Measurements from ENCODE around the gene SELENOF.
"Not testable (repeated sequence)": the region's sequence is repeated elsewhere in the genome, so short reads cannot be mapped to it uniquely, and the experiment has no call there.

SELENOF gene

DNA sequence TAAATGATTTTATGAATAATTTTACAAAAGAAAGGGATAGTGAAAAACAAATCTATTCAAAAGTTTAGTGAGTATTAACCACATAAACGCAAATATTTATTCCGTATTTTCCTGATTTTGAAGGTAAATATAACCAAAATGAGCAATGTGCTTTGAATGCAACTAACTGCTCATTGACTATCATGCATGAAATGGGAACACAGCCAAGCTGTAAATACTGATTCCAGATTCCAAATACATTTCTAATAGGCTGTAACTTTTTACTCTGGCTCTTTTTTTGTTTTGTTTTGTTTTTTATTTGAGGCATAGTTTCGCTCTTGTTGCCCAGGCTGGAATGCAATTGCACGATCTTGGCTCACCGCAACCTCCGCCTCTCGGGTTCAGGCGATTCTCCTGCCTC, 41.8 kb downstream of the SELENOF start:
- no peak for TF ChIP-seq CTCF (IDR thresholded peaks at IDR 0.05; ENCODE audit: low read depth, low read length)

GRCh38 chr1:86871001-86871400, 42.9 kb downstream of the SELENOF start:
- peaks cover 6% of the 10 kb centered on the region; the same call in 1 of the 2 replicates for H3K36me3 ChIP-seq
- no peak overlapping the region for H3K4me3 ChIP-seq (ENCODE audit: low read depth, low read length)
- DNase-seq: no peak
- no peaks in the 10 kb centered on the region for H3K9me3 ChIP-seq (ENCODE audit: severe bottlenecking)
- no peak overlapping the region for H3K27ac ChIP-seq
- TF ChIP-seq CTCF (IDR thresholded peaks at IDR 0.05; ENCODE audit: low read depth, low read length): no peak
- H3K27me3 ChIP-seq (ENCODE audit: insufficient read depth, low read depth, severe bottlenecking): no peaks in the 10 kb centered on the region

More for the DNA sequence above, 41.8 kb downstream of the SELENOF start:
- Histone ChIP-seq H3K9me3 (ENCODE audit: severe bottlenecking) (no peaks in the 10 kb centered on the region), H3K36me3 (peaks cover 3% of the 10 kb centered on the region), H3K27ac (no peak overlapping the region), H3K27me3 (ENCODE audit: insufficient read depth, low read depth, severe bottlenecking) (no peaks in the 10 kb centered on the region), H3K4me3 (ENCODE audit: low read depth, low read length) (no peak overlapping the region)
- no peak for DNase-seq

GRCh38 chr1:86868477-86868876, 45.4 kb downstream of the SELENOF start:
- Histone ChIP-seq H3K27me3 (ENCODE audit: insufficient read depth, low read depth, severe bottlenecking) (no peaks in the 10 kb centered on the region), H3K27ac (no peak overlapping the region), H3K9me3 (ENCODE audit: severe bottlenecking) (no peaks in the 10 kb centered on the region), H3K4me3 (ENCODE audit: low read depth, low read length) (no peak overlapping the region), H3K36me3 (peaks cover 6% of the 10 kb centered on the region; the same call in 1 of the 2 replicates)
- no peak for TF ChIP-seq CTCF (IDR thresholded peaks at IDR 0.05; ENCODE audit: low read depth, low read length)
- no peak for DNase-seq

DNA sequence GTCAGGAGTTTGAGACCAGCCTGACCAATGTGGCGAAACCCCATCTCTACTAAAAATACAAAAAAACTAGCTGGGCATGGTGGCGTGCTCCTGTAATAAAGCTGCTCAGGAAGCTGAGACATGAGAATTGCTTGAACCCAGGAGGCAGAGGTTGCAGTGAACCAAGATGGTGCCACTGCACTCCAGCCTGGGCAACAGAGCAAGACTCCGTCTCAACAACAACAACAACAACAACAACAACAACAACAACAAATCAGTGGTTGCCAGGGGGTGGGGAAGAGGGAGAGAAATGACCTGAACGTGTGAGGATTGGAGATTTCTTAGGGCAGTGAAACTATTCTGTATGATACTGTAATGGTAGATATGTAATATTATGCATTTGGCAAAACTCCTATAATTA, 46.6 kb downstream of the SELENOF start:
- not testable (repeated sequence) for DNase-seq; H3K4me3 ChIP-seq (ENCODE audit: low read depth, low read length); H3K27ac ChIP-seq; H3K36me3 ChIP-seq; H3K9me3 ChIP-seq (ENCODE audit: severe bottlenecking); H3K27me3 ChIP-seq (ENCODE audit: insufficient read depth, low read depth, severe bottlenecking)

DNA sequence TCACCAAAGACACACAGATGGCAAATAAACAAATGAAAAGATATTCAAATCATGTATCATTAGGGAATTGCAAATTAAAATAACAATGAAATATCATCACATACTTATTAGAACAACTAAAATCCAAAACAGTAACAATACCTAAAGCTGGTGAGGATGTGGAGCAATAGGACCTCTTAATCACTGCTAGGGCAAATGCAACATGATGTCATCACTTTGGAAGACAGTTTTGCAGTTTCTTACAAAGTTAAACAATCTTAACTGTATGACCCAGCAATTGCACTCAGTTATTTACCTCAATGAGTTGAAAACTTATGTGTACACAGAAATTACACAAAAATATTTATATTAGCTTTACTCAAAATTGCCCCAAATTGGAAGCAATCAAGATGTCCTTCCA, 47.3 kb downstream of the SELENOF start:
- no peak for DNase-seq
- TF ChIP-seq CTCF (IDR thresholded peaks at IDR 0.05; ENCODE audit: low read depth, low read length): no peak
- H3K9me3 ChIP-seq (ENCODE audit: severe bottlenecking): no peaks in the 10 kb centered on the region
- no peak overlapping the region for H3K4me3 ChIP-seq (ENCODE audit: low read depth, low read length)
- H3K27me3 ChIP-seq (ENCODE audit: insufficient read depth, low read depth, severe bottlenecking): no peaks in the 10 kb centered on the region
- H3K36me3 ChIP-seq: peaks cover 6% of the 10 kb centered on the region; the same call in 1 of the 2 replicates
- H3K27ac ChIP-seq: no peak overlapping the region

DNA sequence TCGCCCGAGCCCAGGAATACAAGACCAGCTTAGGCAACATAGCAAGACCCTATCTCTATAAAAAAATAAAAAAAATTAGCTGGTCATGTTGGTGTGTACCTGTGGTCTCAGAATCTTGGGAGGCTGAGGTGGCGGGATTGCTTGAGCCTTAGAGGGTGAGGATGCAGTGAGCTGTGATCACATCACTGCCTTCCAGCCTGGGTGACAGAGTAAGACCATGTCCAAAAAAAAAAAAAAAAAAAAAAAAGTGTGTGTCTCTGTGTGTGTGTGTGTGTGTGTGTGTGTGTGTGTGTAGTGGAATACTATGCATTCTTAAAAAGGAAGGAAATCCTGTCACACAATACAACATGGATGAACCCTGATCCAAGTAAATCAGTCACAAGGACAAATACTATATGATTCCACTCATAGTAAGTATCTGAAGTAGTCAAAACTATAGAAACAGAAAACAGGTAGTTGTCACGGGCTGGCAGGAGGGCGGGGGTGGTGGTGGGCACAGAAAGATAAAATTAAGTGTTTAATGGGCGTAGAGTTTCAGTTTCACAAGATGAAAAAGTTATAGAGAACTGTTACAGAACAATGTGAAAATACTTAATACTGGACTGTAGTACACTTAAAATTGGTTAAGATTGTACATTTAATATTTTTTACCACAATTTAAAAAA, 47.8 kb downstream of the SELENOF start:
- Histone ChIP-seq H3K9me3 (ENCODE audit: severe bottlenecking) (no peaks in the 10 kb centered on the region), H3K4me3 (ENCODE audit: low read depth, low read length) (no peak overlapping the region), H3K27ac (no peak overlapping the region), H3K36me3 (peaks cover 6% of the 10 kb centered on the region; the same call in 1 of the 2 replicates), H3K27me3 (ENCODE audit: insufficient read depth, low read depth, severe bottlenecking) (no peaks in the 10 kb centered on the region)
- no peak for DNase-seq
- TF ChIP-seq CTCF (IDR thresholded peaks at IDR 0.05; ENCODE audit: low read depth, low read length): no peak

All from WERI-Rb-1 (cell line).